Keratinocyte (primary cell): Measurements from ENCODE around the gene SLIT3. TPM values are rescaled to one million over a fixed set of nuclear protein-coding genes. Genes with fewer than 3 reads are reported as not detected.
A peak's percentile ranks its signal among the peaks of the same experiment; 100 is the strongest.

ENCODE experiments used
- DNase-seq: peaks from one replicate; pipeline ENCODE4 v3.0.0-alpha.2; 2011; ENCODE audit warnings: low read depth, missing footprints, low spot score
- FAIRE-seq: peaks from 2 replicates; lab custom pipeline; 2011; peaks lifted over from hg19 to GRCh38; lab: Jason Lieb, UNC
- H2AFZ ChIP-seq: 2 replicates; pipeline ENCODE4 v1.6.0; 2012; ENCODE audit warnings: low read length, control low read depth, inconsistent platforms; ENCODE audit not compliant: control insufficient read depth
- H3K27ac ChIP-seq: 2 replicates; pipeline ENCODE4 v1.5.1; 2011; ENCODE audit warnings: low read length; ENCODE audit not compliant: control insufficient read depth, insufficient read depth
- H3K27me3 ChIP-seq: 3 replicates; pipeline ENCODE4 v1.6.0; 2011; ENCODE audit warnings: low read length; ENCODE audit not compliant: control insufficient read depth, insufficient read depth; ENCODE audit errors: extremely low read depth
- H3K36me3 ChIP-seq, 2 experiments: 2 replicates in 1 of 2; 3 replicates in 1 of 2; pipeline ENCODE4 v1.5.1; 2011; ENCODE audit warnings: low read length in 2 of 2, mild to moderate bottlenecking in 1 of 2; ENCODE audit not compliant: control insufficient read depth in 2 of 2, insufficient read depth in 2 of 2; ENCODE audit errors: extremely low read depth in 1 of 2
- H3K4me1 ChIP-seq: 3 replicates; pipeline ENCODE4 v1.5.1; 2011; ENCODE audit warnings: low read length; ENCODE audit not compliant: control insufficient read depth, insufficient read depth; ENCODE audit errors: extremely low read depth
- H3K4me2 ChIP-seq: 3 replicates; pipeline ENCODE4 v1.6.0; 2011; ENCODE audit warnings: low read depth, low read length; ENCODE audit not compliant: control insufficient read depth, insufficient read depth; ENCODE audit errors: extremely low read depth
- H3K4me3 ChIP-seq, 3 experiments: fragments of 200-600 bp in 1 of 3; sonication (generic) in 1 of 3; 2 replicates in 2 of 3; 3 replicates in 1 of 3; pipeline ENCODE4 v1.5.1; 2011 to 2016; ENCODE audit warnings: low read length in 3 of 3, mild to moderate bottlenecking in 3 of 3, control low read depth in 2 of 3, inconsistent platforms in 1 of 3, low read depth in 1 of 3, mixed read lengths in 1 of 3, mixed run types in 1 of 3, moderate library complexity in 1 of 3; ENCODE audit not compliant: control insufficient read depth in 2 of 3, insufficient read depth in 2 of 3; ENCODE audit errors: extremely low read depth in 1 of 3
- H3K79me2 ChIP-seq: 2 replicates; pipeline ENCODE4 v1.6.0; 2012; ENCODE audit warnings: low read length; ENCODE audit not compliant: control insufficient read depth, insufficient read depth
- H3K9ac ChIP-seq: 3 replicates; pipeline ENCODE4 v1.6.0; 2011; ENCODE audit warnings: low read length; ENCODE audit not compliant: control insufficient read depth, insufficient read depth; ENCODE audit errors: extremely low read depth
- H3K9me1 ChIP-seq: 3 replicates; pipeline ENCODE4 v1.6.0; 2011; ENCODE audit warnings: low read length; ENCODE audit not compliant: control insufficient read depth, insufficient read depth; ENCODE audit errors: extremely low read depth
- H3K9me3 ChIP-seq: 2 replicates; pipeline ENCODE4 v1.5.1; 2012; ENCODE audit warnings: low read depth, low read length; ENCODE audit not compliant: control insufficient read depth
- H4K20me1 ChIP-seq: 3 replicates; pipeline ENCODE4 v1.6.0; 2011; ENCODE audit warnings: low read length; ENCODE audit not compliant: control insufficient read depth, insufficient read depth; ENCODE audit errors: extremely low read depth
- EZH2 ChIP-seq: IDR thresholded peaks from one replicate; pipeline ENCODE4 v1.6.1; 2012; ENCODE audit warnings: inconsistent platforms, mild to moderate bottlenecking, low read length, moderate library complexity
- dilution Hi-C: fragments of 300-500 bp; cut with MboI; formaldehyde crosslinking; loops from one replicate; pipeline ENCODE4 v1.7.0; 2020; ENCODE audit warnings: low sequenced_read_pairs; ENCODE audit not compliant: extremely low pct_ligation_motif_present
- polyA plus RNA-seq, 5 experiments: library from polyadenylated mRNA; depleted of rRNA in 3 of 5; stranded (reverse) in 3 of 5; stranded (forward) in 1 of 5; unstranded in 1 of 5; fragments of >200 nt; gene quantifications; 1 replicate in 1 of 5; 2 replicates in 3 of 5; 3 replicates in 1 of 5; pipeline versions ENCODE4 v1.2.1 to v1.2.3, GENCODE V29; 2011 to 2012; ENCODE audit warnings: missing spikeins in 2 of 5, low read depth in 1 of 5, low replicate concordance in 1 of 5
- TF ChIP-seq, protein P1 (sequence below), 3 experiments: IDR thresholded peaks in 1 of 3; conservative IDR thresholded peaks in 1 of 3; optimal IDR thresholded peaks in 1 of 3; 2 replicates in 2 of 3; 3 replicates in 1 of 3; pipeline versions ENCODE3 to v1.5.1; 2011; ENCODE audit warnings: low read length in 3 of 3, mild to moderate bottlenecking in 3 of 3, moderate library complexity in 2 of 3, control low read depth in 1 of 3, inconsistent platforms in 1 of 3; ENCODE audit not compliant: insufficient read depth in 2 of 3; ENCODE audit errors: extremely low read depth in 1 of 3

The SLIT3 gene
- polyA plus RNA-seq, 1 donor (not counting 4 experiments of a cell fraction or from before 2014, with no cell fraction given): 2.4 TPM

GRCh38 chr5:169051351-169051750, 249.6 kb downstream of the SLIT3 start:
- no peak overlapping the region for H2AFZ ChIP-seq
- H3K79me2 ChIP-seq: no peaks in the 10 kb centered on the region
- TF ChIP-seq, protein P1, sequence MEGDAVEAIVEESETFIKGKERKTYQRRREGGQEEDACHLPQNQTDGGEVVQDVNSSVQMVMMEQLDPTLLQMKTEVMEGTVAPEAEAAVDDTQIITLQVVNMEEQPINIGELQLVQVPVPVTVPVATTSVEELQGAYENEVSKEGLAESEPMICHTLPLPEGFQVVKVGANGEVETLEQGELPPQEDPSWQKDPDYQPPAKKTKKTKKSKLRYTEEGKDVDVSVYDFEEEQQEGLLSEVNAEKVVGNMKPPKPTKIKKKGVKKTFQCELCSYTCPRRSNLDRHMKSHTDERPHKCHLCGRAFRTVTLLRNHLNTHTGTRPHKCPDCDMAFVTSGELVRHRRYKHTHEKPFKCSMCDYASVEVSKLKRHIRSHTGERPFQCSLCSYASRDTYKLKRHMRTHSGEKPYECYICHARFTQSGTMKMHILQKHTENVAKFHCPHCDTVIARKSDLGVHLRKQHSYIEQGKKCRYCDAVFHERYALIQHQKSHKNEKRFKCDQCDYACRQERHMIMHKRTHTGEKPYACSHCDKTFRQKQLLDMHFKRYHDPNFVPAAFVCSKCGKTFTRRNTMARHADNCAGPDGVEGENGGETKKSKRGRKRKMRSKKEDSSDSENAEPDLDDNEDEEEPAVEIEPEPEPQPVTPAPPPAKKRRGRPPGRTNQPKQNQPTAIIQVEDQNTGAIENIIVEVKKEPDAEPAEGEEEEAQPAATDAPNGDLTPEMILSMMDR (optimal IDR thresholded peaks at IDR 0.05 in 1 of 3, IDR thresholded peaks at IDR 0.05 in 1 of 3, conservative IDR thresholded peaks at IDR 0.05 in 1 of 3; ENCODE audit: extremely low read depth in 1 of 3, insufficient read depth in 2 of 3, low read length in 3 of 3): no peak
- no peak for TF ChIP-seq EZH2
- DNase-seq: no peak
- H3K9me3 ChIP-seq: no peaks in the 10 kb centered on the region
- H3K36me3 ChIP-seq: no peaks in the 10 kb centered on the region
- no peak overlapping the region for H3K9ac ChIP-seq
- peaks cover 6% of the 10 kb centered on the region for H3K4me1 ChIP-seq
- dilution Hi-C loops: no loop called here
- no peak overlapping the region for H3K4me2 ChIP-seq
- no peak overlapping the region for H3K27ac ChIP-seq
- no peak for FAIRE-seq
- no peaks in the 10 kb centered on the region for H3K27me3 ChIP-seq
- no peaks in the 10 kb centered on the region for H3K9me1 ChIP-seq
- no peaks in the 10 kb centered on the region for H4K20me1 ChIP-seq
- H3K4me3 ChIP-seq: no peak overlapping the region

- no peaks in the 10 kb centered on the region for H3K9me3 ChIP-seq
- no peaks in the 10 kb centered on the region for H3K36me3 ChIP-seq
- DNase-seq (no peak), FAIRE-seq (no peak)
- peak overlapping the region; percentile 13 for H3K4me2 ChIP-seq
- TF ChIP-seq, protein P1 (optimal IDR thresholded peaks at IDR 0.05 in 1 of 3, IDR thresholded peaks at IDR 0.05 in 1 of 3, conservative IDR thresholded peaks at IDR 0.05 in 1 of 3; ENCODE audit: extremely low read depth in 1 of 3, insufficient read depth in 2 of 3, low read length in 3 of 3): no peak
- no peak for TF ChIP-seq EZH2
- H3K27ac ChIP-seq: no peak overlapping the region
- no peaks in the 10 kb centered on the region for H3K79me2 ChIP-seq
- no peak overlapping the region for H3K4me3 ChIP-seq
- H2AFZ ChIP-seq: peak overlapping the region; percentile 47
- no peaks in the 10 kb centered on the region for H3K27me3 ChIP-seq
- dilution Hi-C loops: no loop called here
- no peak overlapping the region for H3K9ac ChIP-seq
- H3K9me1 ChIP-seq: no peaks in the 10 kb centered on the region
- peaks cover 6% of the 10 kb centered on the region for H3K4me1 ChIP-seq
- no peaks in the 10 kb centered on the region for H4K20me1 ChIP-seq
Measured at GRCh38 chr5:169050636-169051035, 250.3 kb downstream of the SLIT3 start.
